ES-I3 (cell line): Measurements from ENCODE around the gene EYS.

Source experiments
- H3K36me3 ChIP-seq: 2 replicates; pipeline ENCODE4 v1.6.1; 2013; ENCODE audit warnings: mild to moderate bottlenecking, low read length, control low read depth, moderate library complexity; ENCODE audit not compliant: insufficient read depth
- H3K4me1 ChIP-seq: 2 replicates; pipeline ENCODE4 v1.6.1; 2013; ENCODE audit warnings: mild to moderate bottlenecking, control low read depth, low read length; ENCODE audit not compliant: insufficient read depth
- H3K9ac ChIP-seq: 2 replicates; pipeline ENCODE4 v1.6.1; 2013; ENCODE audit warnings: low read depth, mild to moderate bottlenecking, low read length, moderate library complexity
- H3K9me3 ChIP-seq: 2 replicates; pipeline ENCODE4 v1.6.1; 2013; ENCODE audit warnings: mild to moderate bottlenecking, low read length, moderate library complexity; ENCODE audit not compliant: control insufficient read depth, insufficient read depth

EYS gene

DNA sequence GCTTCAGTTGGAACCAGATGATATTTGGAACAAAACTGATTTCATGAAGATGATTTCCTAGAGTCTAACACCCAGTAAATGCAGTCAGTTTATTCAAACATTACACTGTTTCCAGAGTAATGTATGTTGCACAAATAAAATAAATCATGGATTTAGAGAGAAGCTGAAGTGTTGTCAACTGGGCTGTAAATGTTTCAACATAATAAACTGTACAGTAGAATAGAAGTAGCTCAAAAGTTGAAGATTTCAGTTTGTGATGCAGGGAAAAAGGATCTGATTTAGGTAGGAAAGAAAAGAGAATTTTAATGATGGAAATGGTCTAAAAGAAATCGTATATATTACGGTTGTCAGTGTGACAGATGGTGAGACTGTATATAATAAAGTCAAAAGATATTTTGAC is 985.2 kb downstream of the EYS start:
- H3K4me1 ChIP-seq: no peaks in the 10 kb centered on the region
- no peak overlapping the region for H3K9ac ChIP-seq
- no peaks in the 10 kb centered on the region for H3K9me3 ChIP-seq
- H3K36me3 ChIP-seq: no peaks in the 10 kb centered on the region

DNA sequence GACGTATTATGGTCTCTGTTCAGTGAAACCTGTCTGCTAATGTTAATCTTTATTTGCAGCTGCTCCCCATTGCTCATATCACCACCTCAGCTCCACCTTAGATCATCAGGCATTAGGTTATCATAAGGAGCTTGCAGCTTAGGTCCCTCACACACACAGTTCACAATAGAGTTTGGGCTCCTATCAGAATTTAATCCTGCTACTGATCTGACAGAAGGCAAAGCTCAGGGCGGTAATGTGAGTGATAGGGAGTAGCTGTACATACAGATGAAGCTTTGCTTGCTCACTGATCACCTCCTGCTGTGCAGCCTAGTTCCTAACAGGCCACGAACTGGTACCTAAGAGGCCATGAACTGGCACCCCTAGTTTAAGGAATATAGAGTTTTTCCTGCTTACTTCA is 989.7 kb downstream of the EYS start:
- Histone ChIP-seq H3K9me3 (no peaks in the 10 kb centered on the region), H3K36me3 (no peaks in the 10 kb centered on the region), H3K4me1 (no peaks in the 10 kb centered on the region), H3K9ac (no peak overlapping the region)

DNA sequence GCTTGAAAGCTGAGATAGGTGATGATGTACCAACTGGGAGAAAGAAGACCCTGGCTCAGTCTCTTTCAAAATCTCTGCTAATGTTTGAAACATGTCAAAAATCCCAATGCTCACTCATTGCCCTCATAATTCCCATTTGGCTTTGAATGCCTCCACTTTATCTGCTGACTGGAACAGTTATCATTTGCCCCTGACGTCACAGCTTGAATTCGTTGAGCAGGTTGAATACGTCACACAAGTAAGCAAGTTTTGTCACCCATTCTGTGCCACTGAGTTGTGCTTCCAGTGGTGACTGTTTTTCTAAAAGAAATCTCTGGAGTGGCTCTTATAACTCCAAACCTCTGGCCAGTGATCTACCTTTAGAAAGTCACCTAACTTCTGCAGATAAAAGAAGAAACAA is 991.4 kb downstream of the EYS start:
- Histone ChIP-seq H3K9me3 (no peaks in the 10 kb centered on the region), H3K36me3 (no peaks in the 10 kb centered on the region), H3K9ac (no peak overlapping the region), H3K4me1 (no peaks in the 10 kb centered on the region)

DNA sequence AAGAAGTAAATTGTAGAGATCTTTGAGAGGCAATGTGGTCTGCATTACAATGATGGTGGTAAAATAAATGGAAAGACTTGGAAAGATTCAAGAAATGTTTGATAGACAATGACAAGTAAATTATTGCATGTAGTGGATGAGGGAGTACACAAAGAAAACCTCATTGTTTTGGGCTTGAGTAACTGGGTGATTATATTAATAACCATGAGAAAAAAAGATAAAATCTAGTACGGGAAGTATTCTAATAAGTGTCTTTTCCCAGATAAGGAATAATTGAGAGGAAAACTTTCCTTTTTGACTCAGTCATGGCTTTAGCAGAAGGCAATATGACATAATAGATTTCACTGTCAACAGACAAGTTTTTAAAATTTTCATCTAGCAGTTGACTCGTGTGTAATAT is 993.0 kb downstream of the EYS start:
- Histone ChIP-seq H3K4me1 (no peaks in the 10 kb centered on the region), H3K9me3 (no peaks in the 10 kb centered on the region), H3K9ac (no peak overlapping the region), H3K36me3 (no peaks in the 10 kb centered on the region)

DNA sequence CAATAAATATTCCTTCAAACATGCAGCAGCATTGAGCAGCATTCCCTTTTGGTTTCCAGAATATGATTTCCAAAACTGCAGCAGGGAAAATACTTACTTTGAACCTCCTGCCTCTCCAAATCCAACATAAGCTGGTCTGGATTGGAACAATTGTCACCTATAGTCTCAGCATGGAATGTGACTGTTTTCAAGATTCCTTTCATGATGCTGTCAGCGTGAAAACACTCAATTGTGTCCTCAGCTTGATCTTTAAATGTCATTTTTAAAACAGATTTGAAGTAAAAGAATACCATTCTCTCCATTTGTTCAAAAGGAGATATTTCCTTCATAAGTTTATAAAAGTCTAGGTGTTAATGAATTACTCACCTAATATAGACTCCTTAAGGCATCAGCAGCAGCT is 993.9 kb downstream of the EYS start:
- H3K4me1 ChIP-seq: no peaks in the 10 kb centered on the region
- H3K9ac ChIP-seq: no peak overlapping the region
- H3K9me3 ChIP-seq: no peaks in the 10 kb centered on the region
- H3K36me3 ChIP-seq: no peaks in the 10 kb centered on the region

DNA sequence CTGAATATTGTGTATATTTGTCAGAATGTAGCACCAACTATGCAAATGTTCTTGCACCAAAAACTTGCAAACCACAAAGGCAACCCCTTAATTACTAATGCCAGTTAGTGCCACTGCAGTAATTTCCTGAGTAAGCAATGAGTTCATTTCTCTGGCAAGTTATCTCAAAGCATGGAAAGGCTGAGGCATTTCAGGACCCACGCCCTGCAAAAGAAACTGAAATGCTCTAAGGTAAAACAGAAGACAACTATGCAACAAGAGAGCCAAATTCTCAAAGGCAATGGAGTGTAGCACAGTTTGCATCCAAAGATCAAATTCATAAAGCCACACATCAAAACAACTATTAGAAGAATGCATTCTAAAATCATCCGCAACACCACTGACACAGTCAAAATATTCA is 994.4 kb downstream of the EYS start:
- no peaks in the 10 kb centered on the region for H3K4me1 ChIP-seq
- no peaks in the 10 kb centered on the region for H3K9me3 ChIP-seq
- H3K9ac ChIP-seq: no peak overlapping the region
- no peaks in the 10 kb centered on the region for H3K36me3 ChIP-seq

DNA sequence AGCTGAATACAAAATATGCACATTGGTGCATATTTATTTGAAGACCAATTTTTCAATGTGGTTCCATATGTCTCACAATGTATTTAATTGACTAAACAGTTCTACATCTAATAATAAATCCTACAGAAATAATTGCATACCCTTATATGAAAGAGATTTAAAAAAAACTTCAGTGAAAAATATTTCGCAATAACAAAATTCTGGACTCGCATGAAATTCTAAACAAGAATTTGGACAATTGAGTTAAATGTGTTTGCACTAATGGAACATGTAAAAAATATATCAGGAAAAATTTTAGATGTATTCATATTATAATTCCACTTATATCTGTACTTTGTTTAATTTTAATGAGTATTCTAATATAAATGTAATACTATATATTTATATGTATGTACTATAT is 1003.1 kb downstream of the EYS start:
- H3K4me1 ChIP-seq: no peaks in the 10 kb centered on the region
- no peaks in the 10 kb centered on the region for H3K36me3 ChIP-seq
- no peak overlapping the region for H3K9ac ChIP-seq
- H3K9me3 ChIP-seq: no peaks in the 10 kb centered on the region

DNA sequence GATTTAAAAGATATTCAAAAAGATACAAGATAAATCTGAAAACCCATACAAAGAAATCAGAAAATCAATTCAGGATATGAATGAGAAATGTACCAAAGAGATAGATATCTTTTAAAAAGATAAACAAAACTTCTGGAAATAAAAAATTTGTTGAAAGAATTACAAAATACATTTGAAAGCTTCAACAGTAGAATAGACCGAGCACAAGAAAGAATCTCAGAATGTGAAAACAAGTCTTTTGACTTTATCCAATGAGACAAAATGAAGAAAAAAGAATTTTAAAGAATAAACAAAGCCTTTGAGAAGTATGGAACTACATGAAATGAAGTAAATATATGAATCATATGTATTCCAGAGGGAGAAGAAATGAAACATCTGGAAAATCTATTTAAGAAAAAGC is 1011.0 kb downstream of the EYS start:
- H3K36me3 ChIP-seq: no peaks in the 10 kb centered on the region
- H3K9me3 ChIP-seq: no peaks in the 10 kb centered on the region
- no peaks in the 10 kb centered on the region for H3K4me1 ChIP-seq
- no peak overlapping the region for H3K9ac ChIP-seq

DNA sequence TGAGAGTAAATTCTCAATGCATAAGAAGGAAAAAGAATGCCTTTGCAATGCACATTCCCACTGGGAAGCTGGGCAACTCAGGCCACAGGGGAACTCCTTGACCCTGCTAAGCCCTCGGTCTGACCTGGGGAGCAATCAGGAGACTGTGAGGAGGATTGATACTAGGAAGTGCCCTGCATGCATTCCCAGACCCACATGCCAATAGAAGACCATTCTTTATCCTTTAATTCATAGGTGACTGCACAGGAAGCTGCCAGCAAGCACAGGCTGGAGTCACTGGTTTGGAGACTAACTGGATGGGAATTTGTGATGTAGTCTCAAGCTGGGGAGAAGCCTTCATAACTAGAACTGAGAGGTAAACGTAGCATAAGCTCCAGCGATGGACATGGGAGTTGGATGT is 1012.7 kb downstream of the EYS start:
- Histone ChIP-seq H3K4me1 (no peaks in the 10 kb centered on the region), H3K9ac (no peak overlapping the region), H3K9me3 (no peaks in the 10 kb centered on the region), H3K36me3 (no peaks in the 10 kb centered on the region)

DNA sequence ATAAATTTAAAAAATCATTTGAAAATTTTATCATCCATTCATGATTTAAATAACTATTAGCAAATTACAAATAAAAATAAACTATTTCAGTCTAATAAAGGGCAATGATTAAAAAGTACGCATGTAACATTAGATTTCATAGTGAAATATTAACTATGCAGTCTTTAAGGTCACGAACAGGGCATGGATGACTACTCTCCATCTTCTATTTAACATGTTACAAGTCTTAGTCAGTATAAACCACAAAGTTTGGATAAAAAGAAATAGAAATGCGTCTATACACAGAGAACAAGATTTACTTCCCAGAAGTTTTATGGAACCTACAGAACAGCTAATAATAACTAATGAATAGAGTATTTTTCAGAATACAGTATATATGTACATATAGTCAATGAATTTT is 1016.0 kb downstream of the EYS start:
- Histone ChIP-seq H3K36me3 (no peaks in the 10 kb centered on the region), H3K9ac (no peak overlapping the region), H3K9me3 (no peaks in the 10 kb centered on the region), H3K4me1 (no peaks in the 10 kb centered on the region)

DNA sequence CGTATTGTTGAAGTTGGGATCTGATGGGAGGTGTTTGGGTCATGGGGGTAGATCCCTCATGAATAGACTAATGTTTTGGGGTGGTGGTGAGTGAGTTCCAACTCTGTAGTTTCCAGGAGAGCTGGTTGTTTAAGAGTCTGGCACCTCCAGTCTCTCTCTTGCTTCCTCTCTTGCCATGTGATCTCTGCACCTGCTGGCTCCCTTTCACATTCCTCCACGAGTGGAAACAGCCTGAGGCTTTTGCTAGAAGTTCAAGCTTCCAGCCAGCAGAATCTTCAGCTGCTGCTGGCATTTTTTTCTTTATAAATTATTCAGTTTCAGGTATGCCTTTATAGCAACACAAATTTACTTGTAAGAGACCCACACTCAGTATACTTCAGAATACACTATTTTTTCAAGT is 1021.6 kb downstream of the EYS start:
- Histone ChIP-seq H3K9me3 (no peaks in the 10 kb centered on the region), H3K36me3 (no peaks in the 10 kb centered on the region), H3K4me1 (no peaks in the 10 kb centered on the region), H3K9ac (no peak overlapping the region)

DNA sequence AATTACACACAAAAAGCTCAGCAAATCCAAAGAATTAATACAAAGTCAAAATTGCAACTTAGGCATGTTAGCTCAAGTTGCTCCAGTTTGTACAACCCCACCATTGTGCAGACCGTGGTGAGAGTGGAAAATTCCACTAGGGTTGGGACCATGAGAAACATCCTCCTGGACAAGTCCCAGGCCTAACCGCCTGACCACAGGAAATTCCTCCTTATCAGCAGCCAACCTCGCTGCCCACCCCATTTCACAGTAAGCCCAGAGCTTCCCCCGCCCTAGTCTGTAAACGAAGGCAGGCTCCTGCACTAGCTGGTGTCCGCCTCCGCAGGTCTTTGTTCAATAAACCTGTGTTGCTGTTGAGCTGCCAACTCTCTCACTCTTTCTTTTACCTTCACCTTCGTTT is 1023.3 kb downstream of the EYS start:
- H3K36me3 ChIP-seq: no peaks in the 10 kb centered on the region
- no peak overlapping the region for H3K9ac ChIP-seq
- no peaks in the 10 kb centered on the region for H3K4me1 ChIP-seq
- no peaks in the 10 kb centered on the region for H3K9me3 ChIP-seq

DNA sequence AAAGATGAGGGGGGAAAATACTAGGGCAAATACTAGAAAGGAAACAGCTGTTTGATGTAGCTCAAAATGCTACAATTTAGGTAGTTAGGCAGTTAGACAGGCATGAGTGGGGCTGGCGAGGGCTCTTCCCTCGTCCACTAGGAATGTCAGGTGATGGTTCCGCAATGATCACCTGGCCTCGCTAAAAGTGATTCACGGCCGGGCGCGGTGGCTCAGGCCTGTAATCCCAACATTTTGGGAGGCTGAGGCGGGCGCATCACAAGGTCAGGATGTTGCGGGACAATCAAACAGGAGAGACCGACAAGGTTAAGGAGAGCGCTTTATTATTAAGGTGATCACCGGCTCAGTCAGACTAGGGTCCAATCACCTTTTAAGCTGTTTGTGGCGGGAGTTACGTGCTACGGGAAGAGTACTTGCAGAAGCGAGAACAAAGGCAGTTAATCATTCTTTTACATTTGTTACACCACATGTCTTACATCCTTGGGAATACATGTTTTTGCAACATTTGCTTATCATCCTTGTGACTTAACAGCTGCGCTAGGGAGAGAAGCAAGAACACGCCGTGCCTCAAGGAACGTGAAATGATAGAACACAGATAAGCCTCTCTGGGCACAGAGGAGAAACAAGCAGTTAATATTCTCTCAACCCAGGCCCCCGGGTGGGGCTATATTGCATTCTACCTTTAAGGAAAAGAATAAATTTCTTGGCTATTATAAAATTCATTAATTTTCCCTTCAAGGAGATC is 1025.4 kb downstream of the EYS start:
- Histone ChIP-seq H3K9me3 (no peaks in the 10 kb centered on the region), H3K4me1 (no peaks in the 10 kb centered on the region)

DNA sequence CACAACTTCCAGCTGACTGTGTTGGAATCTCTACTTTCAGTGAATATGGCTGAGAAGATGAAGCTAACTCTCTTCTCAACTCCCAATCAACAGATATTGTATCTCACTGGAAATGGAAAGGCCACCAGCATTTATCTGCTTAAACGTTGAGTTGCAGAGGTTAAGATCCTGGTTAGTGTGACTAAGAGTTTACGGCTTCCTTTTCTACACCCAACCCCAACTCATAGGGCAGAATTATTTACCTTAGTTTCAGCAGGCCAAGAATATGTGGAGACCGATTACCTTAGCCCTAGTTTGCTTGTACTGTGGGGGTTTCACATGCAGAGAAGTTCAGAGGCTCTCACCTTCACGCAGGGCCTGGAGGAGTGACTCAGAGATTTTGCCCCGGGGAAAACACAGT is 1026.6 kb downstream of the EYS start:
- Histone ChIP-seq H3K36me3 (no peaks in the 10 kb centered on the region), H3K9me3 (no peaks in the 10 kb centered on the region), H3K4me1 (no peaks in the 10 kb centered on the region), H3K9ac (no peak overlapping the region)

More for the DNA sequence above, 1025.4 kb downstream of the EYS start:
- H3K9ac ChIP-seq: no peak overlapping the region
- H3K36me3 ChIP-seq: no peaks in the 10 kb centered on the region

DNA sequence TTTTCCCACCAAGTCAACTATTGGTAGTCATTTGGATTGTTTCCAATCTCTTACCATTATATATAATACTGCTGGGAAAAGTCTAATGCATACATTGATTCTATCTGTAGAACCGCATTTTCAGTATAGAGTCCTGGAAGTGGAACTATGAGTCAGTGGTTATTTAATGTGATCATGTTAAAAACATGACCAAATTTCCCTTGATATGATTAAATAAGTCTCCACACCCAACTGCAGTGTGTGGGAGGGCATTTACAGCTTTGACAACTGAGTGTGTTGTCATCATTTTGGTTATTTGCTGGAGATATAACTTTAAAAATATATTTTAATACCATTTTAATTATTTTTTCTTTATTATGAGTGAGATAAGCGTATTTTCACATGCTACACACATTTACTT is 1027.6 kb downstream of the EYS start:
- H3K36me3 ChIP-seq: no peaks in the 10 kb centered on the region
- no peaks in the 10 kb centered on the region for H3K9me3 ChIP-seq
- no peak overlapping the region for H3K9ac ChIP-seq
- no peaks in the 10 kb centered on the region for H3K4me1 ChIP-seq

DNA sequence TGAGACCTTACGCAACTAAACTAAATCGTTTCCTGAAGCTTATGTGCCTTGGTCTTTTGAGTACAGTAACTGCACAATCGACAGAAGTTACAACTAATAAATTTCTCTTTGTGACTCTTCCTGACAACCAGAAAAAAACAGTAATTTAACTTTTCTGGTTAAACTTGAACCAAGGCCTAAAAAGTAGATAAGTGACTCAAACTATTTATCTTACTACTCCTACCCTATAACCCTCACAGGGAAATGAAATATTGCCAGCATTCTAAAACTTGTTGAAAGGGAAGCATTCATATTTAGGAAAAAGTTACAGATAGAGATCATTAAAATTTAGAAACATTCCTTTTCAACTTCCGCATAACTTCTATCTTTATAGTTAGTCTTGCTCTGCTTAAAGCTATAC is 1034.4 kb downstream of the EYS start:
- H3K36me3 ChIP-seq: no peaks in the 10 kb centered on the region
- H3K4me1 ChIP-seq: no peaks in the 10 kb centered on the region
- no peaks in the 10 kb centered on the region for H3K9me3 ChIP-seq
- H3K9ac ChIP-seq: no peak overlapping the region
